Measurements from ENCODE around the gene GSDME. TPM values are rescaled to one million over a fixed set of nuclear protein-coding genes. Genes with fewer than 3 reads are reported as not detected.
"Not testable (repeated sequence)": the region's sequence is repeated elsewhere in the genome, so short reads cannot be mapped to it uniquely, and the experiment has no call there.

The GSDME gene
- total RNA-seq, 1 donor: 43.3 TPM

GRCh38 chr7:24737281-24737680 is 20.0 kb downstream of the GSDME start:
- H3K4me3 ChIP-seq (ENCODE audit: low read depth, low read length): no peak overlapping the region
- peak; percentile 26 for DNase-seq (ENCODE audit: low read depth)
- TF ChIP-seq CTCF (IDR thresholded peaks at IDR 0.05; ENCODE audit: insufficient read depth, low read length): no peak

GRCh38 chr7:24735594-24735993 is 21.7 kb downstream of the GSDME start:
- H3K4me3 ChIP-seq (ENCODE audit: low read depth, low read length); DNase-seq (ENCODE audit: low read depth): not testable (repeated sequence)

GRCh38 chr7:24734306-24734705 is 23.0 kb downstream of the GSDME start:
- H3K4me3 ChIP-seq (ENCODE audit: low read depth, low read length): no peak overlapping the region
- DNase-seq (ENCODE audit: low read depth): peak; percentile 65
- no peak for TF ChIP-seq CTCF (IDR thresholded peaks at IDR 0.05; ENCODE audit: insufficient read depth, low read length)

GRCh38 chr7:24733414-24734060 is 23.7 kb downstream of the GSDME start:
- DNase-seq (ENCODE audit: low read depth): no peak
- no peak overlapping the region for H3K4me3 ChIP-seq (ENCODE audit: low read depth, low read length)
- no peak for TF ChIP-seq CTCF (IDR thresholded peaks at IDR 0.05; ENCODE audit: insufficient read depth, low read length)

GRCh38 chr7:24732646-24733413 is 24.4 kb downstream of the GSDME start:
- DNase-seq (ENCODE audit: low read depth): peak; percentile 76
- no peak overlapping the region for H3K4me3 ChIP-seq (ENCODE audit: low read depth, low read length)
- TF ChIP-seq CTCF (IDR thresholded peaks at IDR 0.05; ENCODE audit: insufficient read depth, low read length): no peak

GRCh38 chr7:24731313-24731712 is 26.0 kb downstream of the GSDME start:
- H3K4me3 ChIP-seq (ENCODE audit: low read depth, low read length): no peak overlapping the region
- TF ChIP-seq CTCF (IDR thresholded peaks at IDR 0.05; ENCODE audit: insufficient read depth, low read length): no peak
- no peak for DNase-seq (ENCODE audit: low read depth)

- DNase-seq (ENCODE audit: low read depth): no peak
- TF ChIP-seq CTCF (IDR thresholded peaks at IDR 0.05; ENCODE audit: insufficient read depth, low read length): no peak
- H3K4me3 ChIP-seq (ENCODE audit: low read depth, low read length): no peak overlapping the region
Measured at GRCh38 chr7:24730018-24730369, 27.3 kb downstream of the GSDME start.
